Neuronal stem cell (in vitro differentiated cells): ENCODE results near the gene LZTS3.
A peak's percentile ranks its signal among the peaks of the same experiment; 100 is the strongest.

Source experiments
- DNase-seq: peaks from one replicate; pipeline ENCODE4 v3.0.0-alpha.2; 2013; ENCODE audit warnings: low spot score
- H2AFZ ChIP-seq: one replicate; pipeline ENCODE4 v1.6.1; 2013; ENCODE audit warnings: mild to moderate bottlenecking, low read length, inconsistent platforms
- H2AK5ac ChIP-seq: 2 replicates; pipeline ENCODE4 v1.6.1; 2013; ENCODE audit warnings: low read depth, mild to moderate bottlenecking, inconsistent platforms, low read length, moderate library complexity, mixed read lengths
- H2BK120ac ChIP-seq: 2 replicates; pipeline ENCODE4 v1.6.1; 2013; ENCODE audit warnings: low read depth, mild to moderate bottlenecking, inconsistent platforms, low read length, moderate library complexity, mixed read lengths
- H2BK12ac ChIP-seq: one replicate; pipeline ENCODE4 v1.6.1; 2013; ENCODE audit warnings: low read length, inconsistent platforms
- H2BK15ac ChIP-seq: 2 replicates; pipeline ENCODE4 v1.6.1; 2013; ENCODE audit warnings: mild to moderate bottlenecking, low read length, inconsistent platforms, mixed read lengths
- H2BK5ac ChIP-seq: one replicate; pipeline ENCODE4 v1.6.1; 2013; ENCODE audit warnings: inconsistent platforms, mild to moderate bottlenecking, low read length, moderate library complexity
- H3K14ac ChIP-seq: one replicate; pipeline ENCODE4 v1.6.1; 2013; ENCODE audit warnings: low read length, inconsistent platforms
- H3K18ac ChIP-seq: 2 replicates; pipeline ENCODE4 v1.6.1; 2013; ENCODE audit warnings: low read length, inconsistent platforms
- H3K23ac ChIP-seq: 2 replicates; pipeline ENCODE4 v1.6.1; 2013; ENCODE audit warnings: low read depth, mild to moderate bottlenecking, mixed read lengths, low read length, inconsistent platforms; ENCODE audit not compliant: poor library complexity
- H3K27ac ChIP-seq: replicated peaks from 3 replicates; pipeline ENCODE4 v1.5.1; 2013; ENCODE audit warnings: low read length, inconsistent platforms
- H3K27me3 ChIP-seq, 3 experiments: 2 replicates each; pipeline ENCODE4 v1.6.1; 2013; ENCODE audit warnings: low read length in 3 of 3, mild to moderate bottlenecking in 2 of 3, inconsistent platforms in 1 of 3, low read depth in 1 of 3, mixed read lengths in 1 of 3, moderate library complexity in 1 of 3; ENCODE audit not compliant: control insufficient read depth in 3 of 3, insufficient read depth in 3 of 3
- H3K36me3 ChIP-seq, 2 donors: replicated peaks in 1 of 2; 2 replicates each; pipeline ENCODE4 v1.6.1; 2013; ENCODE audit warnings: low read length in 2 of 2; ENCODE audit not compliant: control insufficient read depth in 2 of 2, insufficient read depth in 2 of 2
- H3K4ac ChIP-seq: 2 replicates; pipeline ENCODE4 v1.6.1; 2013; ENCODE audit warnings: inconsistent platforms, mild to moderate bottlenecking, low read length, moderate library complexity
- H3K4me1 ChIP-seq, 2 donors: 1 replicate in 1 of 2; 2 replicates in 1 of 2; pipeline ENCODE4 v1.6.1; 2013; ENCODE audit warnings: low read length in 2 of 2, low read depth in 1 of 2; ENCODE audit not compliant: control insufficient read depth in 2 of 2, insufficient read depth in 1 of 2
- H3K4me2 ChIP-seq: one replicate; pipeline ENCODE4 v1.6.1; 2013; ENCODE audit warnings: mild to moderate bottlenecking, low read length, inconsistent platforms; ENCODE audit not compliant: insufficient read depth, poor library complexity, severe bottlenecking
- H3K4me3 ChIP-seq, 2 donors: 2 replicates each; pipeline ENCODE4 v1.5.1; 2013; ENCODE audit warnings: low read length in 2 of 2, mild to moderate bottlenecking in 2 of 2, inconsistent platforms in 1 of 2, moderate library complexity in 1 of 2
- H3K79me1 ChIP-seq: one replicate; pipeline ENCODE4 v1.6.1; 2013; ENCODE audit warnings: low read depth, mild to moderate bottlenecking, inconsistent platforms, low read length, moderate library complexity
- H3K9ac ChIP-seq: one replicate; pipeline ENCODE4 v1.6.1; 2013; ENCODE audit warnings: mild to moderate bottlenecking, low read depth, low read length, inconsistent platforms; ENCODE audit not compliant: poor library complexity
- H3K9me3 ChIP-seq, 2 donors: replicated peaks in 1 of 2; 2 replicates each; pipeline versions ENCODE3 to v1.6.1; 2013; ENCODE audit warnings: low read length in 2 of 2, mild to moderate bottlenecking in 2 of 2, inconsistent platforms in 1 of 2, low read depth in 1 of 2, mixed read lengths in 1 of 2, moderate library complexity in 1 of 2; ENCODE audit not compliant: control insufficient read depth in 2 of 2, insufficient read depth in 1 of 2
- H4K8ac ChIP-seq: one replicate; pipeline ENCODE4 v1.6.1; 2013; ENCODE audit warnings: low read depth, mild to moderate bottlenecking, inconsistent platforms, low read length, moderate library complexity
- H4K91ac ChIP-seq: one replicate; pipeline ENCODE4 v1.6.1; 2013; ENCODE audit warnings: low read length, low read depth, mild to moderate bottlenecking, inconsistent platforms; ENCODE audit not compliant: poor library complexity
- WGBS, 2 donors: extraction: QIAGEN DNeasy Blood & Tissue Kit; methylation state at CpG; one replicate each; pipeline ENCODE4 v1.1.7; 2013; ENCODE audit warnings: missing lambda C conversion rate in 2 of 2, mixed read lengths in 1 of 2; ENCODE audit not compliant: insufficient read length in 2 of 2, insufficient replicate concordance in 1 of 2; ENCODE audit errors: extremely low coverage in 2 of 2; 5-methylcytosine and 5-hydroxymethylcytosine counted together

Gene LZTS3

GRCh38 chr20:3161316-3162079 lies 11.9 kb downstream of the LZTS3 start:
- no peak for DNase-seq
- Histone ChIP-seq H2BK120ac (no peak overlapping the region), H4K91ac (no peak overlapping the region), H2BK15ac (no peak overlapping the region), H3K36me3 (no peaks in the 10 kb centered on the region), H4K8ac (no peak overlapping the region), H3K23ac (no peak overlapping the region), H2BK5ac (no peak overlapping the region), H3K79me1 (peaks cover 8% of the 10 kb centered on the region), H2AK5ac (no peak overlapping the region), H3K9ac (no peak overlapping the region), H3K4me1 (peaks cover 4% of the 10 kb centered on the region in 2 donors), H3K14ac (no peak overlapping the region), H3K27me3 (no peaks in the 10 kb centered on the region), H3K4me2 (no peak overlapping the region), H3K9me3 (no peaks in the 10 kb centered on the region), H2AFZ (peak overlapping the region; percentile 49), H3K27ac (no peak overlapping the region), H2BK12ac (no peak overlapping the region), H3K4ac (no peak overlapping the region), H3K4me3 (no peak overlapping the region), H3K18ac (no peak overlapping the region)
- WGBS, 2 donors: no CpG with 5 or more reads among the region's 5 CpGs

DNA sequence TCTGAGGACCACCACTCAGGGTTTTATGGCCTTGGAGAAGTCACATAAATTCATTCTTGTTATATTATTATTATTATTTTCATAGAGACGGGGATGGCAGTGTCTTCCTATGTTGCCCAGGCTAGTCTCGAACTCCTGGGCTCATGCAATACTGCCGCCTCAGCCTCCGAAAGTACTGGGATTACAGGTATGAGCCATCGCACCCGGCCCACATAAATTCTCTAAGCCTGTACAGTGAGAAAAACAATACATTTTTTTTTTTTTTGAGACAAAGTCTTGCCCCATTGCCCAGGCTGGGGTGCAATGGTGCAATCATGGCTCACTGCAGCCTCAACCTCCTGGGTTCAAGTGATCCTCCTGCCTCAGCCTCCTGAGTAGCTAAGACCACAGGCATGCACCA lies 12.9 kb downstream of the LZTS3 start:
- no peaks in the 10 kb centered on the region for H3K9me3 ChIP-seq
- H3K36me3 ChIP-seq: peaks cover 0 to 5% of the 10 kb centered on the region in 2 donors
- H2AFZ ChIP-seq: no peak overlapping the region
- H2AK5ac ChIP-seq: no peak overlapping the region
- H4K91ac ChIP-seq: no peak overlapping the region
- no peak overlapping the region for H2BK120ac ChIP-seq
- H2BK15ac ChIP-seq: no peak overlapping the region
- H4K8ac ChIP-seq: no peak overlapping the region
- peak overlapping the region in 1 of 2 donors; percentile 88 for H3K4me3 ChIP-seq
- H3K4me2 ChIP-seq: no peak overlapping the region
- no peak overlapping the region for H3K4ac ChIP-seq
- H3K27me3 ChIP-seq: no peaks in the 10 kb centered on the region
- H3K4me1 ChIP-seq: peaks cover 4% of the 10 kb centered on the region in 2 donors
- no peak overlapping the region for H2BK12ac ChIP-seq
- H3K18ac ChIP-seq: no peak overlapping the region
- no peak overlapping the region for H2BK5ac ChIP-seq
- peaks cover 8% of the 10 kb centered on the region for H3K79me1 ChIP-seq
- DNase-seq: no peak
- no CpG with 5 or more reads among the region's 6 CpGs for WGBS, 2 donors
- H3K9ac ChIP-seq: no peak overlapping the region
- no peak overlapping the region for H3K23ac ChIP-seq
- no peak overlapping the region for H3K14ac ChIP-seq
- no peak overlapping the region for H3K27ac ChIP-seq

DNA sequence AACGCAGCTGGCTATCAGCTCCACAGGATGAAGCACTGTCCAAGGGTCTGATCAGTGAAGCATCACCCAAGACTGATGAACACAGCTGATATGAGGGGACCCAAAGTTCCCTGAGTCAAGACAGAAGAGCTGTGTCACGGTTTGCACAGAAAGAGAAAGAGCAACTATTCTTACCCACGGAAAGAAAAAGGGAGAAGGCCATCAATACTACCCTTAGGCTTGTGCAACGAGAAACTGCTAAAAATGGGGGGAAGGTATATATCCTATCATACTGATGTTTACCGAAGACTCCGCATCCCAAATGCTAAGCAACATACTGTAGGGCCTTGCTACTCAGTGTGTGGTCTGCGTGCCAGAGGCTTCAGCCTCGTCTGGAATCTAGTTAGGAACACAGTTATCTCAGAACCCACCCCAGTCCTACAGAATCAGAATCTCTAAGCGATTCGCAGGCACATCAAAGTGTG lies 14.3 kb downstream of the LZTS3 start:
- H3K9me3 ChIP-seq: no peaks in the 10 kb centered on the region
- H3K9ac ChIP-seq: peak overlapping the region; percentile 83
- no peak overlapping the region for H2AK5ac ChIP-seq
- peak overlapping the region; percentile 88 for H2AFZ ChIP-seq
- H3K27me3 ChIP-seq: no peaks in the 10 kb centered on the region
- no peak overlapping the region for H2BK12ac ChIP-seq
- H3K4me3 ChIP-seq: peak overlapping the region; percentile 88 to 96
- no peak for DNase-seq
- H3K27ac ChIP-seq: no peak overlapping the region
- no peak overlapping the region for H4K8ac ChIP-seq
- no peak overlapping the region for H2BK5ac ChIP-seq
- peaks cover 4% of the 10 kb centered on the region in 2 donors for H3K4me1 ChIP-seq
- H3K4me2 ChIP-seq: peak overlapping the region; percentile 81
- no peak overlapping the region for H2BK15ac ChIP-seq
- H2BK120ac ChIP-seq: no peak overlapping the region
- no CpG with 5 or more reads among the region's 10 CpGs for WGBS, 2 donors
- no peak overlapping the region for H4K91ac ChIP-seq
- H3K14ac ChIP-seq: no peak overlapping the region
- H3K36me3 ChIP-seq: peaks cover 0 to 18% of the 10 kb centered on the region in 2 donors
- peaks cover 8% of the 10 kb centered on the region for H3K79me1 ChIP-seq
- no peak overlapping the region for H3K18ac ChIP-seq
- H3K4ac ChIP-seq: no peak overlapping the region
- no peak overlapping the region for H3K23ac ChIP-seq

- Histone ChIP-seq H3K9ac (no peak overlapping the region), H3K4me2 (no peak overlapping the region), H3K36me3 (peaks cover 0 to 28% of the 10 kb centered on the region in 2 donors), H3K27ac (no peak overlapping the region), H2BK15ac (no peak overlapping the region), H3K9me3 (no peaks in the 10 kb centered on the region), H3K4me1 (peaks cover 4% of the 10 kb centered on the region in 2 donors), H3K4me3 (no peak overlapping the region), H3K14ac (no peak overlapping the region), H3K4ac (no peak overlapping the region), H2BK5ac (no peak overlapping the region), H2AFZ (no peak overlapping the region), H2AK5ac (no peak overlapping the region), H2BK12ac (no peak overlapping the region), H2BK120ac (no peak overlapping the region), H4K91ac (no peak overlapping the region), H3K18ac (no peak overlapping the region), H3K79me1 (peaks cover 5% of the 10 kb centered on the region), H3K27me3 (no peaks in the 10 kb centered on the region), H4K8ac (no peak overlapping the region), H3K23ac (no peak overlapping the region)
- WGBS, 2 donors: no CpG with 5 or more reads among the region's 11 CpGs
- no peak for DNase-seq
Measured at GRCh38 chr20:3157817-3158216, 15.5 kb downstream of the LZTS3 start.
